IMR-90 (cell line): Measurements from ENCODE around the gene PSMD14.

Source experiments
- BHLHE40 ChIP-seq: fragments of 150-350 bp; IDR thresholded peaks from 2 replicates; pipeline ENCODE4 v1.6.1; 2016; ENCODE audit warnings: mild to moderate bottlenecking, low read depth, low read length
- CHD1 ChIP-seq: IDR thresholded peaks from 2 replicates; pipeline ENCODE4 v1.6.1; 2012; ENCODE audit warnings: low read depth, low read length, improper control_type of control experiment
- FOS ChIP-seq: fragments of 150-350 bp; IDR thresholded peaks from 2 replicates; pipeline ENCODE4 v1.6.1; 2016; ENCODE audit warnings: low read depth, low read length
- MAFK ChIP-seq: IDR thresholded peaks from 2 replicates; pipeline ENCODE4 v1.6.1; 2012; ENCODE audit warnings: low read depth, low read length, improper control_type of control experiment
- MAZ ChIP-seq: IDR thresholded peaks from 2 replicates; pipeline ENCODE4 v1.6.1; 2012; ENCODE audit warnings: low read depth, mild to moderate bottlenecking, low read length, improper control_type of control experiment, moderate library complexity, borderline replicate concordance
- NFE2L2 ChIP-seq: fragments of 150-350 bp; IDR thresholded peaks from 2 replicates; pipeline ENCODE4 v1.6.1; 2016; ENCODE audit warnings: low read depth, mild to moderate bottlenecking, low read length
- POLR2A ChIP-seq: IDR thresholded peaks from 2 replicates; pipeline ENCODE4 v1.6.1; 2012; ENCODE audit warnings: mild to moderate bottlenecking, low read depth, low read length
- TF ChIP-seq, protein P1 (sequence below): conservative IDR thresholded peaks from 2 replicates; pipeline ENCODE4 v1.5.1; 2012; ENCODE audit warnings: mild to moderate bottlenecking, low read depth, low read length, improper control_type of control experiment
- TF ChIP-seq, protein P2 (sequence below): fragments of 150-350 bp; IDR thresholded peaks from 2 replicates; pipeline ENCODE4 v1.6.1; 2016; ENCODE audit warnings: low read depth, mild to moderate bottlenecking, low read length, moderate library complexity, borderline replicate concordance

DNA sequence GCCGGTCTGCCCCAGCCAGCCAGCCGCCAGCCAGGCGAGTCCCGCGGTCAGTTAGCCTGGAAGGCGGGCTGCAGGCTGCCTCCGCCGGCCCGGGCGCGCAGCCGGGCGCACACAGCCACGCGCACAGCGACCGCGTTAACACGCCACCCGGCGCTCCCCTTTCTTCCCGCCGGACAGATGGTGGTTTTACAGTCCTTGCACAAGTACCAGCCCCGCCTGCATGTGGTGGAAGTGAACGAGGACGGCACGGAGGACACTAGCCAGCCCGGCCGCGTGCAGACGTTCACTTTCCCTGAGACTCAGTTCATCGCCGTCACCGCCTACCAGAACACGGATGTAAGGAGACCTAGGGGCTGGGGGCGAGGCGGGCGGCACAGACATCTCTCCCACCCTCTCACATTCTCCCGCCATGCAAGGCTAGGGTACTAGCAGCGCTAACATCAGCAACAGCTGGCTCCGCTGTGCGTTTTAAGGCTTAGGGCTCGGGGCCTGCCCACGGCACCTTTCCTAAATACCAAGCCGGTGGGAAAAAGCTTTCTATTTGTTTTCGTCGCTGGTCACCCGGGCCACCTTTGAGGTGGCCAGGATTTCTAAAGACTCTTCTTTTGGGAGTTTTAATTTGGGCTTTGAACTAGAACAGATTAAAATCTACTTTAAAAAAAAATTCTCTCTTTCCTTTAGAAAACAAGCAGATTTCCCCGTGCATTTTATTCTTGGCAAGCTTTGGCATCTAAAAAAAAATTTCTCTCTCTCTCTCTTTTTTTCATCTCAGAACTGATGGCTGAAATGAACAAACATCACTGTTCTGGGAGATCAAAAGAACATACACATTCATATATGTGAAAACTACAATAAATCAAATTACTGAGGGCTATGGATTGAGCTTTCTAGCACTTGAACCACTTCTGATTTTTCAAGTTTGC is 110.8 kb downstream of the PSMD14 start:
- TF ChIP-seq POLR2A (no peak), BHLHE40 (no peak), NFE2L2 (no peak), MAFK (no peak), CHD1 (no peak), FOS (no peak), MAZ (no peak)
- TF ChIP-seq, protein P1, sequence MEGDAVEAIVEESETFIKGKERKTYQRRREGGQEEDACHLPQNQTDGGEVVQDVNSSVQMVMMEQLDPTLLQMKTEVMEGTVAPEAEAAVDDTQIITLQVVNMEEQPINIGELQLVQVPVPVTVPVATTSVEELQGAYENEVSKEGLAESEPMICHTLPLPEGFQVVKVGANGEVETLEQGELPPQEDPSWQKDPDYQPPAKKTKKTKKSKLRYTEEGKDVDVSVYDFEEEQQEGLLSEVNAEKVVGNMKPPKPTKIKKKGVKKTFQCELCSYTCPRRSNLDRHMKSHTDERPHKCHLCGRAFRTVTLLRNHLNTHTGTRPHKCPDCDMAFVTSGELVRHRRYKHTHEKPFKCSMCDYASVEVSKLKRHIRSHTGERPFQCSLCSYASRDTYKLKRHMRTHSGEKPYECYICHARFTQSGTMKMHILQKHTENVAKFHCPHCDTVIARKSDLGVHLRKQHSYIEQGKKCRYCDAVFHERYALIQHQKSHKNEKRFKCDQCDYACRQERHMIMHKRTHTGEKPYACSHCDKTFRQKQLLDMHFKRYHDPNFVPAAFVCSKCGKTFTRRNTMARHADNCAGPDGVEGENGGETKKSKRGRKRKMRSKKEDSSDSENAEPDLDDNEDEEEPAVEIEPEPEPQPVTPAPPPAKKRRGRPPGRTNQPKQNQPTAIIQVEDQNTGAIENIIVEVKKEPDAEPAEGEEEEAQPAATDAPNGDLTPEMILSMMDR: no peak
- TF ChIP-seq, protein P2, sequence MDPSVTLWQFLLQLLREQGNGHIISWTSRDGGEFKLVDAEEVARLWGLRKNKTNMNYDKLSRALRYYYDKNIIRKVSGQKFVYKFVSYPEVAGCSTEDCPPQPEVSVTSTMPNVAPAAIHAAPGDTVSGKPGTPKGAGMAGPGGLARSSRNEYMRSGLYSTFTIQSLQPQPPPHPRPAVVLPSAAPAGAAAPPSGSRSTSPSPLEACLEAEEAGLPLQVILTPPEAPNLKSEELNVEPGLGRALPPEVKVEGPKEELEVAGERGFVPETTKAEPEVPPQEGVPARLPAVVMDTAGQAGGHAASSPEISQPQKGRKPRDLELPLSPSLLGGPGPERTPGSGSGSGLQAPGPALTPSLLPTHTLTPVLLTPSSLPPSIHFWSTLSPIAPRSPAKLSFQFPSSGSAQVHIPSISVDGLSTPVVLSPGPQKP: no peak
